ENCODE measurements around the gene SULT4A1.
"Not testable (repeated sequence)": the region's sequence is repeated elsewhere in the genome, so short reads cannot be mapped to it uniquely, and the experiment has no call there.

The SULT4A1 gene

GRCh38 chr22:43862074-43862881 is at the start of gene SULT4A1:
SULT4A1 (minus strand) TSS chr22:43862513; CDS start chr22:43862382, 131 bp downstream.
- TF ChIP-seq CTCF (conservative IDR thresholded peaks at IDR 0.05; ENCODE audit: low read length) = no peak
- DNase-seq (ENCODE audit: low read depth) = no peak
- H3K4me3 ChIP-seq (ENCODE audit: low read length) = peak within 1 kb of the TSS; percentile 31; the same call in 1 of the 2 replicates

- no peak for DNase-seq (ENCODE audit: low read depth)
- no peak for TF ChIP-seq CTCF (conservative IDR thresholded peaks at IDR 0.05; ENCODE audit: low read length)
- H3K4me3 ChIP-seq (ENCODE audit: low read length) = no peak overlapping the region
Observed at GRCh38 chr22:43911351-43911750, 49.0 kb upstream of the SULT4A1 start.

GRCh38 chr22:43910178-43910695 is 47.9 kb upstream of the SULT4A1 start:
- DNase-seq (ENCODE audit: low read depth) = no peak
- TF ChIP-seq CTCF (conservative IDR thresholded peaks at IDR 0.05; ENCODE audit: low read length) = 0 out of 2 replicates have a peak, but pooled peaks have one; percentile 5
- H3K4me3 ChIP-seq (ENCODE audit: low read length) = no peak overlapping the region

- no peak for TF ChIP-seq CTCF (conservative IDR thresholded peaks at IDR 0.05; ENCODE audit: low read length)
- H3K4me3 ChIP-seq (ENCODE audit: low read length) = no peak overlapping the region
- no peak for DNase-seq (ENCODE audit: low read depth)
Observed at GRCh38 chr22:43909708-43910107, 47.4 kb upstream of the SULT4A1 start.

GRCh38 chr22:43905681-43906080 is 43.4 kb upstream of the SULT4A1 start:
- no peak for TF ChIP-seq CTCF (conservative IDR thresholded peaks at IDR 0.05; ENCODE audit: low read length)
- H3K4me3 ChIP-seq (ENCODE audit: low read length) = no peak overlapping the region
- DNase-seq (ENCODE audit: low read depth) = no peak

GRCh38 chr22:43904412-43904811 is 42.1 kb upstream of the SULT4A1 start:
- peak; percentile 37 for TF ChIP-seq CTCF (conservative IDR thresholded peaks at IDR 0.05; ENCODE audit: low read length)
- DNase-seq (ENCODE audit: low read depth); H3K4me3 ChIP-seq (ENCODE audit: low read length): not testable (repeated sequence)

GRCh38 chr22:43903033-43903432 is 40.7 kb upstream of the SULT4A1 start:
- H3K4me3 ChIP-seq (ENCODE audit: low read length); DNase-seq (ENCODE audit: low read depth): not testable (repeated sequence)
